ENCODE results near the gene SUSD5. TPM values are rescaled to one million over a fixed set of nuclear protein-coding genes. Genes with fewer than 3 reads are reported as not detected.

Gene SUSD5
- total RNA-seq, 1 experiment from 2014 or later, result 16.3 TPM

GRCh38 chr3:33137691-33138090, 80.9 kb downstream of the SUSD5 start:
- H3K9me3 ChIP-seq (ENCODE audit: control insufficient read depth, insufficient read depth, low read depth, low read length), result no peaks in the 10 kb centered on the region
- TF ChIP-seq REST (IDR thresholded peaks at IDR 0.05; ENCODE audit: insufficient read depth in 1 of 2, low read depth in 2 of 2, low read length in 1 of 2) (no peak), SIN3A (IDR thresholded peaks at IDR 0.05; ENCODE audit: borderline replicate concordance, insufficient read depth, low read depth, low read length) (no peak), TCF7L2 (IDR thresholded peaks at IDR 0.05; ENCODE audit: low read depth, low read length) (no peak), POLR2AphosphoS5 (IDR thresholded peaks at IDR 0.05; ENCODE audit: low read depth, low read length) (no peak), CTCF (IDR thresholded peaks at IDR 0.05) (no peak)
- POLR2A ChIA-PET, result no interaction called here
- no peak overlapping the region for H3K4me3 ChIP-seq (ENCODE audit: low read depth in 2 of 2, low read length in 2 of 2)
- in situ Hi-C loops (cut with HindIII; ENCODE audit: low pct_unique_long_range_greater_than_20kb, low sequenced_read_pairs) (no loop called here), intact Hi-C loops (cut with micrococcal nuclease; ENCODE audit: unreplicated experiment) (no loop called here)
- no peaks in the 10 kb centered on the region for H3K36me3 ChIP-seq (ENCODE audit: control insufficient read depth, insufficient read depth, low read length)
- H3K27ac ChIP-seq (ENCODE audit: low read length), result no peak overlapping the region
- no peaks in the 10 kb centered on the region for H3K4me1 ChIP-seq (ENCODE audit: control insufficient read depth, insufficient read depth, low read length)
- DNase-seq (ENCODE audit: low read depth, low spot score) (no peak), ATAC-seq (no peak)
- no TSS peak for BruUV-seq (replicated peaks)
- CTCF ChIA-PET, result no interaction called here
- H3K27me3 ChIP-seq (ENCODE audit: control insufficient read depth, insufficient read depth, low read length), result no peaks in the 10 kb centered on the region

- no peaks in the 10 kb centered on the region for H3K27me3 ChIP-seq (ENCODE audit: control insufficient read depth, insufficient read depth, low read length)
- no peak overlapping the region for H3K27ac ChIP-seq (ENCODE audit: low read length)
- intact Hi-C loops (cut with micrococcal nuclease; ENCODE audit: unreplicated experiment) (no loop called here), in situ Hi-C loops (cut with HindIII; ENCODE audit: low pct_unique_long_range_greater_than_20kb, low sequenced_read_pairs) (no loop called here)
- CTCF ChIA-PET, result no interaction called here
- no peak for DNase-seq (ENCODE audit: low read depth, low spot score)
- POLR2A ChIA-PET, result no interaction called here
- no peak for TF ChIP-seq POLR2AphosphoS5 (IDR thresholded peaks at IDR 0.05; ENCODE audit: low read depth, low read length)
- TF ChIP-seq CTCF (IDR thresholded peaks at IDR 0.05), result no peak
- TF ChIP-seq TCF7L2 (IDR thresholded peaks at IDR 0.05; ENCODE audit: low read depth, low read length), result no peak
- TF ChIP-seq REST (IDR thresholded peaks at IDR 0.05; ENCODE audit: insufficient read depth in 1 of 2, low read depth in 2 of 2, low read length in 1 of 2), result no peak
- no peak for TF ChIP-seq SIN3A (IDR thresholded peaks at IDR 0.05; ENCODE audit: borderline replicate concordance, insufficient read depth, low read depth, low read length)
- H3K4me1 ChIP-seq (ENCODE audit: control insufficient read depth, insufficient read depth, low read length), result no peaks in the 10 kb centered on the region
- BruUV-seq (replicated peaks), result no TSS peak
- H3K9me3 ChIP-seq (ENCODE audit: control insufficient read depth, insufficient read depth, low read depth, low read length), result no peaks in the 10 kb centered on the region
- peaks cover 2% of the 10 kb centered on the region; the same call in 1 of the 2 replicates for H3K36me3 ChIP-seq (ENCODE audit: control insufficient read depth, insufficient read depth, low read length)
- no peak for ATAC-seq
- no peak overlapping the region for H3K4me3 ChIP-seq (ENCODE audit: low read depth in 2 of 2, low read length in 2 of 2)
Measured at GRCh38 chr3:33134026-33134625, 84.5 kb downstream of the SUSD5 start.
